Stimulated activated CD4-positive, alpha-beta T cell treated with anti-CD3 and anti-CD28 coated beads, Interleukin-15, amount 100 ng/mL, for 1 hour (primary cell): ENCODE data around the gene UBE2V1.
"Not testable (repeated sequence)": the region's sequence is repeated elsewhere in the genome, so short reads cannot be mapped to it uniquely, and the experiment has no call there.

Experiments used
- DNase-seq, 2 donors: peaks; one replicate each; pipeline ENCODE4 v3.0.0-alpha.2; 2020; ENCODE audit warnings: low read depth in 1 of 2, low spot score in 1 of 2

UBE2V1 gene

DNA sequence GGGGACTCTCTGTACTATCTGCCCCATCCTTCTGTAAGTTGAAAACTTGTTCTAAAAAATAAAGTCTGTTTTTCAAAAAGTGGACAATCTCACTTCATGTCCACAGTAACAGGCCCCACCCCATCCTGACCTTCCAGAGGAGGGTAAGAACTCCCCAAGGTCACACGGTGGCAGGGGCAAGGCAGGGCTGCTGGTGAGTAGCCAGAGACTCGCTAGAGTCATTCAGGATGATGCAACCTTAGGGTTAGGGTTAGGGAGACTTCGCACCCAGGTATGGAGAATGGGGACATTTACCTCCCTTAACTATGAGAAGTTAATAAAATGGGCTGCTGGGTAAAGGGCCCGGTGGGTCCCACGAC lies 25.1 kb upstream of the UBE2V1 start:
- no peak for DNase-seq

DNA sequence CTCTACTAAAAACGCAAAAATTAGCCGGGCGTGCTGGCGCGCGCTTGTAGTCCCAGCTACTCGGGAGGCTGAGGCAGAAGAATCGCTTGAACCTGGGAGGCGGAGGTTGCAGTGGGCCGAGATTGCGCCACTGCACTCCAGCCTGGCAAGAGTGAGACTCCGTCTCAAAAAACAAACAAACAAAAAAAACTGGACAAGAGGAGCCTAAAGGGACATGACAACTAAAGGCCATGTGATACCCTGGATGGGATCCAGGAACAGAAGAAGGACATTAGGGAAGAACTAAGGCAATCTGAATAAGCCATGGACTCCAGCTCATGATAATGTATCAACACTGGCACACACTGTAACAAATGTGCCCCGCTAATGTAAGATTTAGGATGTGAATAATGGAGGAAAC lies 24.8 kb upstream of the UBE2V1 start:
- not testable (repeated sequence) for DNase-seq

DNA sequence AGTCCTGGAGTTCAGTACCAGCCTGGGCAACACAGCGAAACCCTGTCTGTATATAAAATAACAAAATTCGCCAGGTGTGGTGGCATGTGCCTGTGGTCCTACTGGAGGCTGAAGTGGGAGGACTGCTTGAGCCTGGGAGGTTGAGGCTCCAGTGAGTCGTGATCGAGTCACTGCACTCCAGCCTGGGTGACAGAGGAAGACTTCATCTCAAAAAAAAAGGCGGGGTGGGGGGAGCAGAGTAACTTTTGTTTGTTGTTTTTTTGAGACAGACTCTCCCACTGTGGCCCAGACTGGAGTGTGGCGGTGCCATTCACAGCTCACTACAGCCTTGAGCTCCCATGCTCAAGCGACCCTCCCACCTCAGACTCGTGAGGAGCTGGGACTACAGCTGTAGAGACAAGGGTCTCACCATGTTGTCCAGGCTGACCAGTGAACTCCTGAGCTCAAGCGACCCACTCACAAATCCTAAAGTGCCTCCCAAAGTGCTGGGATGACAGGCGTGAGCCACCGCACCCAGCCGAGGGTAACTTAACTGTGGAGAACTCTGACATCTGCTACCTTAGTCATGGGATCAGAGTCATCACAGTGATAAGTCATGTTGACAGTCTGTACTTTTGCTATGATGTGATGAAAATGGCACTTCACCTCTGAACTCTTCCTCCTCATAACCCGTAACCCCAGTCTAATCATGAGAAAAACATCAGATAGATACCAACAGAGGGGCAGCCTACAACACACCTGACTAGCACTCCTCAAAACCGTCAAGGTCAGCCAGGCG lies 24.1 kb upstream of the UBE2V1 start:
- DNase-seq, result no peak

- DNase-seq, result not testable (repeated sequence)
Measured at GRCh38 chr20:50135157-50135556, 22.2 kb upstream of the UBE2V1 start.

GRCh38 chr20:50133474-50134217 lies 20.7 kb upstream of the UBE2V1 start:
- no peak for DNase-seq

- DNase-seq, result no peak
Measured at GRCh38 chr20:50133041-50133440, 20.1 kb upstream of the UBE2V1 start.

GRCh38 chr20:50130995-50131394 lies 18.0 kb upstream of the UBE2V1 start:
- DNase-seq, result no peak

GRCh38 chr20:50130356-50130723 lies 17.4 kb upstream of the UBE2V1 start:
- DNase-seq, result no peak

GRCh38 chr20:50129662-50130355 lies 16.9 kb upstream of the UBE2V1 start:
- no peak for DNase-seq

DNA sequence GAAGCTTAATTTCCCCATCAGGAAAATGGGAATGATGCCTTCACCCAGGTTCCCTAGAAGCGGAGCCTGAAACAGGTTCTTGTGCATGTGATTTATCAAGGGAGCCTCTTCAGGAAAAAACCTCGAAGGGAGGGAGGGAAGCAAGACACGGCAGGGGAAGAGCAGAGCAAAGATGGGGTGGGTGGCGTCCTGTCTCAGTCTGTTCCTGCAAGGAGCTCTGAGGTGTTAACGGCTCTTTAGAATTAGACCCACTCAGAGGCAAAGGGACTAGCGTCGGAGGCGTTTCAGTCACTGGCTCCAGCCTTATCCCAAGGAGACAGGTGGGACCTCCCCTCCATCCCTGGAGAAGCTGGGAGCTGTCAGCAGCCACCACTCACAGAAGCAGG lies 15.6 kb upstream of the UBE2V1 start:
- DNase-seq, result no peak

DNA sequence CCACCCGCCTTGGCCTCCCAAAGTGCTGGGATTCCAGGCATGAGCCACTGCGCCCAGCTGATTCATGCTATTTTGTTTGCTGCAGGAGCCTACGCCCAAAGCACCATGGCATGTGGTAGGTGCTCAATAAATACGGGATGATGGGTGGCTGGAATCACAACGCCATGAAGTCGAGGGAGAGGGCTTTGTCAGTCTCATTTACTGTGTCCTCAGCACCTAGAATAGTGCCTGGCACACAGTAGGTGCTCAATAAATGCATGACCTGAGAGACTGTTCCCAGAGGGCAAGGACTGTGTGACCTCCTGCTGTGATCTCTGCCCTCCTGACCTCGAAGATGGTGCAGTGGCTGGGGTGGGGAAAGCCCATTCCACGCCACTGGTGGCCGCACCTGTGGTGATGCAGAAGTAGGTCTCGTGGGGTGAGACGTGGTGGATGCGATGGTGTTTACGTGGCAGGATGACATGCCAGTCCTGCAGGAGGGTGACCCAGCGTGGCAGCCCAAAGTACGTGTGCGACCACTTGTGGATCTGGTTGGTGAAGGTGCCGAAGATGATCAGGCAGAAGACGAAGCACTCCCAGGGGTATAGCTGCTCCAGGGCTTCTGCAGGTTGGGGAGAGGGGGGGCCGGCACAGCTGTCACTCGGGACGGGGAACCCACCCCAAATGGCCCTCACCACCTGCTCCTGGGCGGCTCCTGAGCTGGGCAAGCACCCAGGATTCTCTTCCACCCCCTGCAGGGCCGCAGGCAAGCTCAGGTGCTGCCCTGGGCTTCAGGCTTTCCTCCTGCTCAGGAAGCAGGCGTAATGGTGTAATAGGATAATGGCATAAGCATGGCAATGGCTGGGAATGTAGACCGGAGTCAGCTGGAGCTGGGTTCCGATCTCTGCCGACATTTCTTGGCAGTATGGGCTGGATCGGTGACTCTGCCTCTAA lies 14.9 kb upstream of the UBE2V1 start:
- DNase-seq, result no peak

DNA sequence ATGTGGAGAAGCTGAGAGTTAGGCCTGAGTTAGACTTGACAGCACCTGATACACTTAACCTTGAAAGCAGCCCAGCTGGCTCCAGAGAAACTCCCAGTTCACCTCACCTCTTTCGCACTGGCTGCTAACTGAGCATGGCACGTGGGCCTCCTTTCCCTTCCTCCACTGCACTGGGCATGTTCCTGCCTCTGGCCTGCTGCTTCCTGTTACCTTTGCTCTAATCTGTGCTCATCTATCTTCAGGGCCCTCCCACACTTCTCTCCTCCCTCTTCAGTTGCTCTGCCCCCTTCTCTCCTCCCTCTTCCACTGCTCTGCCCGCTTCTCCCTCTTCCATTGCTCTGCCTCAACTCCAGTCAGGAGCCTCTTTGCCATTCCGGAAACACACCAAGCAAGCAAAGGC lies 13.7 kb upstream of the UBE2V1 start:
- DNase-seq, result no peak

GRCh38 chr20:50125279-50125678 lies 12.3 kb upstream of the UBE2V1 start:
- no peak for DNase-seq

GRCh38 chr20:50124496-50124895 lies 11.5 kb upstream of the UBE2V1 start:
- no peak for DNase-seq

GRCh38 chr20:50123418-50123817 lies 10.5 kb upstream of the UBE2V1 start:
- no peak for DNase-seq

DNA sequence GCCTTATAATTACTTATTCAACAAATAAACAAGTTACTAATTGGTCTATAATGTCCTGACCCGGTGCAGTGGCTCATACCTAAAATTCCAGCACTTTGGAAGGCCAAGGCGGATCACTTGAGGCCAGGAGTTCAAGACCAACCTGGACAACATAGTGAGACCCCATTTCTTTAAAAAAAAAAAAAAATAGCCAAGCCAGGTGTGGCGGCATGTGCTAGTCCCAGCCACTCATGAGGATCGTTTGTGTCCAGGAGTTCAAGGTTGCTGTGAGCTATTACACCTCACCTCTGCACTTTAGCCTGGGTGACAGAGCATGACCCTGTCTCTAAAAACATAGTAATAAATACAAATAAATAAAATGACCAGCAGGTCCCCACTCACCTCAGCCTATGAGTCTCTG lies 9.8 kb upstream of the UBE2V1 start:
- DNase-seq, result no peak

- DNase-seq, result no peak
Measured at GRCh38 chr20:50121858-50122271, 8.9 kb upstream of the UBE2V1 start.

- DNase-seq, result peak; percentile 27 to 28
Measured at GRCh38 chr20:50120935-50121693, 8.2 kb upstream of the UBE2V1 start.

- DNase-seq, result no peak
Measured at GRCh38 chr20:50118203-50118602, 5.3 kb upstream of the UBE2V1 start.

GRCh38 chr20:50116368-50116999 lies 3.5 kb upstream of the UBE2V1 start:
- no peak for DNase-seq
